DND-41 (cell line): ENCODE results near the gene CPO.

ENCODE experiments used
- ATAC-seq: fragments of 200-7000 bp; cut with Tn5 transposase; 3 replicates; pipeline ENCODE4 v1.9.1; 2021; ENCODE audit warnings: low read depth; ENCODE audit not compliant: insufficient read depth
- DNase-seq: peaks from one replicate; pipeline ENCODE4 v3.0.0-alpha.2; 2020
- H2AFZ ChIP-seq: 2 replicates; pipeline ENCODE4 v1.6.0; 2012; ENCODE audit warnings: low read depth, low read length
- H3K27ac ChIP-seq: 2 replicates; pipeline ENCODE4 v1.5.1; 2012; ENCODE audit warnings: low read length, inconsistent platforms
- H3K27me3 ChIP-seq: fragments of 200-600 bp; sonication (generic); 2 replicates; pipeline ENCODE4 v1.6.0; 2012; ENCODE audit warnings: low read length, mild to moderate bottlenecking, inconsistent platforms; ENCODE audit not compliant: insufficient read depth, poor library complexity
- H3K36me3 ChIP-seq: 2 replicates; pipeline ENCODE4 v1.5.1; 2012; ENCODE audit warnings: low read length, inconsistent platforms; ENCODE audit not compliant: insufficient read depth
- H3K4me1 ChIP-seq: 2 replicates; pipeline ENCODE4 v1.5.1; 2012; ENCODE audit warnings: mild to moderate bottlenecking, low read length; ENCODE audit not compliant: insufficient read depth
- H3K4me2 ChIP-seq: 2 replicates; pipeline ENCODE4 v1.6.0; 2012; ENCODE audit warnings: mild to moderate bottlenecking, moderate library complexity, low read length, inconsistent platforms; ENCODE audit not compliant: insufficient read depth
- H3K4me3 ChIP-seq, 2 experiments: fragments of 200-600 bp in 1 of 2; shearing (Covaris generic) in 1 of 2; 2 replicates each; pipeline ENCODE4 v1.5.1; 2012 to 2016; ENCODE audit warnings: inconsistent platforms in 2 of 2, low read length in 2 of 2, mild to moderate bottlenecking in 2 of 2, low read depth in 1 of 2, moderate library complexity in 1 of 2
- H3K79me2 ChIP-seq: 2 replicates; pipeline ENCODE4 v1.6.0; 2012; ENCODE audit warnings: low read length, inconsistent platforms; ENCODE audit not compliant: insufficient read depth
- H3K9ac ChIP-seq: 2 replicates; pipeline ENCODE4 v1.6.0; 2012; ENCODE audit warnings: low read depth, mild to moderate bottlenecking, inconsistent platforms, low read length, moderate library complexity
- H3K9me3 ChIP-seq: 2 replicates; pipeline ENCODE4 v1.5.1; 2012; ENCODE audit warnings: low read length, moderate library complexity, mild to moderate bottlenecking, inconsistent platforms; ENCODE audit not compliant: insufficient read depth, severe bottlenecking
- H4K20me1 ChIP-seq: 2 replicates; pipeline ENCODE4 v1.6.0; 2012; ENCODE audit warnings: low read length; ENCODE audit not compliant: insufficient read depth
- EZH2 ChIP-seq: IDR thresholded peaks from 3 replicates; pipeline ENCODE4 v1.6.1; 2012; ENCODE audit warnings: borderline replicate concordance, low read depth, mild to moderate bottlenecking, moderate library complexity, low read length, inconsistent platforms; ENCODE audit not compliant: severe bottlenecking
- TF ChIP-seq, protein P1 (sequence below): IDR thresholded peaks from 2 replicates; pipeline ENCODE4 v1.5.1; 2012; ENCODE audit warnings: borderline replicate concordance, low read length, moderate library complexity, mild to moderate bottlenecking; ENCODE audit not compliant: poor library complexity, severe bottlenecking; ENCODE audit errors: extremely low read depth

The CPO gene

GRCh38 chr2:206939340-206939739 lies at the start of gene CPO:
Gene CPO (plus strand): TSS chr2:206939518. CDS start chr2:206939600, 82 bp downstream.
- no peaks in the 10 kb centered on the region for H3K36me3 ChIP-seq
- H3K79me2 ChIP-seq: no peaks in the 10 kb centered on the region
- H4K20me1 ChIP-seq: no peaks in the 10 kb centered on the region
- H3K9ac ChIP-seq: no peak within 1 kb of the TSS
- no peak within 1 kb of the TSS for H3K4me3 ChIP-seq
- no peaks in the 10 kb centered on the region for H3K9me3 ChIP-seq
- H3K27ac ChIP-seq: no peak within 1 kb of the TSS
- H3K27me3 ChIP-seq: no peaks in the 10 kb centered on the region
- DNase-seq (no peak), ATAC-seq (no peak)
- TF ChIP-seq, protein P1, sequence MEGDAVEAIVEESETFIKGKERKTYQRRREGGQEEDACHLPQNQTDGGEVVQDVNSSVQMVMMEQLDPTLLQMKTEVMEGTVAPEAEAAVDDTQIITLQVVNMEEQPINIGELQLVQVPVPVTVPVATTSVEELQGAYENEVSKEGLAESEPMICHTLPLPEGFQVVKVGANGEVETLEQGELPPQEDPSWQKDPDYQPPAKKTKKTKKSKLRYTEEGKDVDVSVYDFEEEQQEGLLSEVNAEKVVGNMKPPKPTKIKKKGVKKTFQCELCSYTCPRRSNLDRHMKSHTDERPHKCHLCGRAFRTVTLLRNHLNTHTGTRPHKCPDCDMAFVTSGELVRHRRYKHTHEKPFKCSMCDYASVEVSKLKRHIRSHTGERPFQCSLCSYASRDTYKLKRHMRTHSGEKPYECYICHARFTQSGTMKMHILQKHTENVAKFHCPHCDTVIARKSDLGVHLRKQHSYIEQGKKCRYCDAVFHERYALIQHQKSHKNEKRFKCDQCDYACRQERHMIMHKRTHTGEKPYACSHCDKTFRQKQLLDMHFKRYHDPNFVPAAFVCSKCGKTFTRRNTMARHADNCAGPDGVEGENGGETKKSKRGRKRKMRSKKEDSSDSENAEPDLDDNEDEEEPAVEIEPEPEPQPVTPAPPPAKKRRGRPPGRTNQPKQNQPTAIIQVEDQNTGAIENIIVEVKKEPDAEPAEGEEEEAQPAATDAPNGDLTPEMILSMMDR: no peak
- no peak for TF ChIP-seq EZH2
- H2AFZ ChIP-seq: no peak within 1 kb of the TSS
- no peaks in the 10 kb centered on the region for H3K4me1 ChIP-seq
- H3K4me2 ChIP-seq: no peak within 1 kb of the TSS

GRCh38 chr2:206890179-206890578 lies 49.1 kb upstream of the CPO start:
- Histone ChIP-seq H3K27me3 (no peaks in the 10 kb centered on the region), H3K36me3 (no peaks in the 10 kb centered on the region), H3K9ac (no peak overlapping the region), H3K27ac (no peak overlapping the region), H3K9me3 (no peaks in the 10 kb centered on the region), H3K4me1 (no peaks in the 10 kb centered on the region), H3K4me2 (no peak overlapping the region), H3K4me3 (no peak overlapping the region), H3K79me2 (no peaks in the 10 kb centered on the region), H4K20me1 (no peaks in the 10 kb centered on the region), H2AFZ (no peak overlapping the region)
- TF ChIP-seq EZH2: no peak
- TF ChIP-seq, protein P1: no peak
- DNase-seq (no peak), ATAC-seq (no peak)

- H3K4me3 ChIP-seq: no peak overlapping the region
- no peaks in the 10 kb centered on the region for H3K79me2 ChIP-seq
- DNase-seq (no peak), ATAC-seq (no peak)
- no peaks in the 10 kb centered on the region for H3K27me3 ChIP-seq
- H3K4me2 ChIP-seq: no peak overlapping the region
- H3K9ac ChIP-seq: no peak overlapping the region
- H3K4me1 ChIP-seq: no peaks in the 10 kb centered on the region
- H3K27ac ChIP-seq: no peak overlapping the region
- H3K9me3 ChIP-seq: no peaks in the 10 kb centered on the region
- no peaks in the 10 kb centered on the region for H3K36me3 ChIP-seq
- TF ChIP-seq EZH2: no peak
- TF ChIP-seq, protein P1: no peak
- H4K20me1 ChIP-seq: no peaks in the 10 kb centered on the region
- no peak overlapping the region for H2AFZ ChIP-seq
Observed at GRCh38 chr2:206890926-206891325, 48.4 kb upstream of the CPO start.

DNA sequence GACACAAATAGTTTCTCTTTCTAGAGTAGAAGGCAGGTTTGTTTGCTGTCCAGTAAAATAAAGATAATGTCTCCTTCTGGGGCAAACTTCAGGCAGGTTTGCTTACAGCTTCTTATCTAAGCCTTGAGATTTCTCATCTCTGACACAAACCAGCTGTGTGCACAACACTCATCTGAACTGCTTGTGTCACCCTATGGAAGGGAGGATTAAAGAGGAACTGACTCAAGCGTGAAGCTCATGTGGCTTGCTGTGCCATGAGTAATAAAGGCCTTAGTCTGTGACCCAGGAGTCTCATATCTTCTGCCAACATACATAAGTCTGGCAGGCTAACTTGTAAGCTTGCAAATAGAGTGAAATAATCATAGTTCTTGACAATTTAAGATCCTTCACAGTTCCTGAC lies 24.2 kb upstream of the CPO start:
- Histone ChIP-seq H3K79me2 (no peaks in the 10 kb centered on the region), H3K4me3 (no peak overlapping the region), H3K9me3 (no peaks in the 10 kb centered on the region), H3K36me3 (no peaks in the 10 kb centered on the region), H3K4me1 (no peaks in the 10 kb centered on the region), H2AFZ (no peak overlapping the region), H3K4me2 (no peak overlapping the region), H3K27me3 (no peaks in the 10 kb centered on the region), H3K9ac (no peak overlapping the region), H4K20me1 (no peaks in the 10 kb centered on the region), H3K27ac (no peak overlapping the region)
- ATAC-seq (no peak), DNase-seq (no peak)
- no peak for TF ChIP-seq EZH2
